HG03095 (cell line): ENCODE measurements around the gene EXOC8.

Experiments used
- ATAC-seq: cut with Tn5 transposase; IDR thresholded peaks from one replicate; pipeline ENCODE4 v1.9.1; 2021; ENCODE audit warnings: moderate library complexity; ENCODE audit not compliant: unreplicated experiment

EXOC8 gene

DNA sequence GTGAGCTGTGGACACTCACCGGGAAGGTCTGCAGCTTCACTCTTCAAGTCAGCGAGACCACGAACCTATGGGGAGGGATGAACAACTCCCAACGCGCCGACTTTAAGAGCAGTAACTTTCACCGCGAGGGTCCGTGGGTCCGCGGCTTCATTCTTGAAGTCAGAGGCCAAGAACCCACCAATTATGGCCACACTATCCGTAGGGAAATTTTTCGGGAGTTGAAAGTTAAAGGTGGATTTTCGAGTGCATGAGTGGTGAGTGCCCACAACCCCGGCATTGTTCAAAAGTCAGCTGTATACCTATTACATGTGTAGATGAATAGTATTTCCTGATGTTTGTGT is 19.7 kb downstream of the EXOC8 start:
- ATAC-seq, result no peak

DNA sequence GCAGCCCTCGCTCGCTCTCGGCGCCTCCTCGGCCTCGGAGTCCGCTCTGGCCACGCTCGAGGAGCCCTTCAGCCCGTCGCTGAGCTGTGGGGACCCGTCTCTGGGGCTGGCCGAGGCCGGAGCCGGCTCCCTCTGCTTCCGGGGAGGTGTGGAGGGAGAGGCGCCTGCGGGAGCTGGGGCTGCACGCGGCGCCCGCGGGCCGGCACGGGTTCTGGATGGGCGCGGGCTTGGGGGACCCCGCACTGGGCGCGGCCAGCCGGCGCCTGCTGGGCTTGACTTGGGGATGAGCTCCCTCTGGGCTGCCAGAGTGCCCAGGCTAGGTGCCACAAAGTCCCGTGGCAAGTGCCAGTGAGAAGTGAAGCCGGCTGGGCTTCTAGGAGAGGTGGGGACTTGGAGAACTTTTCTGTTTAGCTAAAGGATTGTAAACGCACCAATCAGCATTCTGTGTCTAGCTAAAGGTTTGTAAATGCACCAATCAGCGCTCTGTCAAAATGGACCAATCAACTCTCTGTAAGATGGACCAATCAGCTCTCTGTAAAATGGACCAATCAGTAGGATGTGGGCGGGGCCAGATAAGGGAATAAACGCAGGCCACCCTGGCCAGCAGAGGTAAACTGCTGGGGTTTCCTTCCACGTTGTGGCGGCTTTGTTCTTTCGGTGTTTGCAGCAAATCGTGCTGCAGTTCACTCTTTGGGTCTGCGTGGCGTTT is 20.2 kb downstream of the EXOC8 start:
- no peak for ATAC-seq

DNA sequence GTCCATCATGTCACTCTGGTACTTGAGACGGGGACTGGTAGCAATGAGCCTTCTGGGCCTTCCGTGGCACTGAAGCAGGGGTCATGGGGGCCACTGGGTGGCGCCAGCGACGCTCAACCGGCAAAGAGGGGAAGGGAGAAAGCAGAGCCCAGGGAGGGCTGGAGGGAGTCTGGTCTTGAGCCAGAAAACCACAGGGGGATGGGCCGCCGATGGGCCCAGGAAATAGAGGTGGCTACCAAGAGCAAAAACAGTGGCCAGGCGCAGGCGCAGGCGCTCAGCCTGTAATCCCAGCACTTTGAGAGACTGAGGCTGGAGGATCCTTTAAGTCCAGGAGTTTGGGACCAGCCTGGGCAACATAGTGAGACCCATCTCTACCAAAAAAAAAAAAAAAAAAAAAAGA is 21.8 kb downstream of the EXOC8 start:
- ATAC-seq, result peak; percentile 86

DNA sequence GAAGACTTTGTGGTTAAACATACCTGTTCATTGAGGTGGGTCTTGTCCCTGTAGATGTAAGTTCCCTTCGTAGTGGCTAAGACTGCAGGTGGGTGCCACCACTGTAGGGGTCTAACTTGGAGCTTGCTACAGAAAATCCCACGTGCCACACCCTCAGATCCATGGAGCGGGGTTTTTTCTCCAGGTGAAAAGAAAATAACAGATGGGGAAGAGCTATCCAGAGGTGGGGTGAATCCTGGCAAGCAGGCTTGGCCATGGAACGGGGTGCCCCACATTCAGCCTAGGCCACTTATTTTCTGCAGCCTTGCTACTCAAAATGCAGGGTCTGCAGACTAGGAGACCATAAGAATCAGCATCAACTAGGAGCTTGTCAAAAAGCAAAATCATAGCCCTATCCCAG is 24.0 kb downstream of the EXOC8 start:
- no peak for ATAC-seq

DNA sequence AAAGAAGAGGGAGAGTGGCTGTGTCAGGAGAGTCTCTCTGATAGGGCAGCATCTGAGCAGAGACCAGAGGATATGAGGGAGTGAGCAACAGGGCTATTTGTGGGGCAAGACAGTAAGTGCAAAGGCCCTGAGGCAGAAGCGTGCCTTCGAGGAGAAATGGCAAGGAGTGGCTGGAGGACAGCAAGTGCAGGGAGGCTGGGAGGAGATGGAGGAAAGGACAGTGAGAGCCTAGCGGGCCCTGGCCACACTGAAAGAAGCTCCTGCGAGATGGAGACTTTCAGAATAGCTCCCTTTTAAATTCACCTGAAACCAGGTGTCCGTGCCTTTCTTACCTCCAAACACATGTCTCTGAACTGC is 25.2 kb downstream of the EXOC8 start:
- ATAC-seq, result no peak

DNA sequence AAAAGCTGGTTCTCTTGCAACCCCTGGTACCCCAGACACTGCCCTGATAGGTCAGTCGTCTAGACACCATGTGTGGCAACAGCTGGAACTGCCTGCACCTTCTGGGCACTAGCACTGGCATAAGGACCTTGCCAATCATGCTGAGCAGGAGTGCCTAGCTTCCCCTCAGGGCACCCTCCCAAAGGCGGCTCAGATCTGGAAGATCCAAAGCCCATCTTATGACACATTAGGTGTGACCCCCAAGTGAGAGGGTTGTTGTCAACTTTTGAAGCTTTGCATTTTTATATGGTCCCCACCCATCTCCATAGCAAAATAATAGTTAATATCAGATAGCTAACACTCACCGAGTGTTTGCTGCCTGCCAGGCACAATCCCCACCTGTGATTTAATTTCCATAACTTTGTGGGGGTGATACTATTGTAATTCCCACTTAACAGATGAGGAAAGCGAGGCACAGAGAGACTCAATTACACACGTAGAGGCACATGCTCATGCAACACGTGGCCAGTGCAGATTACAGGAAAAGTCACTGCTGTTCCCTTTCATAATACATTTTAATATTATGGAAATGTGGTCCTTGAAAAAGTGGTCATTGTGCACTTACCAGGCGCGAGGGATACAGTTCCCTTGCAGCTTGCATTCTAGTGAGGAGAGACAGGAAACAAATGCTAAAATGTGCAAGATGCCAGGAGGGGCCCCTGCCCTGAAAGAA is 25.8 kb downstream of the EXOC8 start:
- ATAC-seq, result no peak

DNA sequence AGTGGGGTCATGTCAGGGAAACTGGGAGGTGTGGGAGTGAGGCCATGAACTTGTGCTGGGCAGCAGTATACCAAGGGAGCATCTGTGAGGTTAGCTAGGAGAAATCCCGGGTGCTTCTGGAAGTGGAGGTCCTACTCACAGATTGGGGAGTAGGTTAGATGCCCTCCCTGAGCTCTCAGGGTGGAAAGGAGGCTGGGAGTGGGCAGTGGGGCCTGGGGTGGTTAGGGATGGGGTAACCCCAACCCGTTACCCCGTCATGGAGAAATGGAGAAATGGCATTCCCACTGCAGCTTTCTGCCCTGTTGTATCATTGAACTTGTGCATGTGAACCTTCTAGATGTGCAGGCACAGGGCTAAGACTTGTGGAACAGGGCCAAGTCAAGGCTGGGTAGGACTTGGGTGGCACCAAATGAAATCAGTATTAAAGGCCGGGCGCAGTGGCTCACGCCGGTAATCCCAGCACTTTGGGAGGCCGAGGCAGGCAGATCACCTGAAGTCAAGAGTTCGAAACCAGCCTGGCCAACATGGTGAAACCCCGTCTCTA is 27.2 kb downstream of the EXOC8 start:
- no peak for ATAC-seq

DNA sequence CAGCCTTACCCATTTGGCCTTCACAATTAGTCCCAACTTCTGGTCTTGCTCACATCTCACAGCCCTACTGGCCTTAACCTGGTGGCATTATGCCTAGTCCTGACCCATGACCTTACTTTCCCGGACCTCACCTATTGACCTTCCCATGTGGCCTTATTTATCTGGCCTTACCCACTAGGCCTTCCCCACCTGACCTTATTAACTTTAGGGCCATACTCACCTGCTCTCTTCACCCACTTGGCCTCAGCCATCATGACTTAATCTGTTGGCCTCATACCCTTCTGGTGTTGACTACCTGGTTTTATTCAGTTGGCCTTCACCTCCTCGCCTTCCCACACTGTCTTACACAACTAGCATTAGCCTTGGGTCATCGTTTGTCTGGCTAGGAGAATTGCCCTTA is 35.7 kb downstream of the EXOC8 start:
- ATAC-seq, result no peak

DNA sequence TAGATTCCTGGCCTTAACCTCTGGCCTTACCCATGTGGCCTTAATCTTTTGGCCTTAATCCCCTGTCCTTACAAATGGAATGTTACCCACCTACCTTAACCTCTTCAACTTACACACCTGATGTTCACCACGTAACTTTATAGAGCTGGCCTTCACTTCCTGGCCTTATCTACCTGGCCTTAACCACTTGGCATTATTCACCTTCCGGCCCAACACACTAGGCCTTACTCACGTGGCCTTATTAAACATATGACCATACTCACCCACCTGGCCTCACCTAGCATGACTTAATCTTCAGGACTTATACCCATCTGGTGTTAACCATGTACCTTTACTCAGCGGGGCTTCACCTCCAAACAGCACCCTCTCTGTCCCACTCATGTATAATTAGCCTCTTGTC is 41.7 kb downstream of the EXOC8 start:
- ATAC-seq, result no peak

DNA sequence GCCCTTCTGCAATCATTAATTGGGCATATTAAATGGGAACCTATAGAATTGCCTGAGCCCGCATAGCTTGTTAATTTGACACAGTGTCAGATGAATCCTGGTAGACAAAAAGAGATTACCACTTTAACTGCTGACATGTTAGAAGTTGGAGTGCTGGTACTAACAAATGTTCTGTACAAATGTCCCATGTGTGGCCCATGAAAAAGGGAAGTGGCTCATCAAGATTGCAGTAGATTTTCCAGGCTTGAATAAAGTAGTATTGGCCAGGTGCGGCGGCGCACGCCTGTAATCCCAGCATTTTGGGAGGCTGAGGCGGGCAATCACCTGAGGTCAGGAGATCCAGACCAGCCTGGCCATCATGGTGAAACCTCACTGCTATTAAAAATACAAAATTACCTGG is 51.0 kb downstream of the EXOC8 start:
- no peak for ATAC-seq

DNA sequence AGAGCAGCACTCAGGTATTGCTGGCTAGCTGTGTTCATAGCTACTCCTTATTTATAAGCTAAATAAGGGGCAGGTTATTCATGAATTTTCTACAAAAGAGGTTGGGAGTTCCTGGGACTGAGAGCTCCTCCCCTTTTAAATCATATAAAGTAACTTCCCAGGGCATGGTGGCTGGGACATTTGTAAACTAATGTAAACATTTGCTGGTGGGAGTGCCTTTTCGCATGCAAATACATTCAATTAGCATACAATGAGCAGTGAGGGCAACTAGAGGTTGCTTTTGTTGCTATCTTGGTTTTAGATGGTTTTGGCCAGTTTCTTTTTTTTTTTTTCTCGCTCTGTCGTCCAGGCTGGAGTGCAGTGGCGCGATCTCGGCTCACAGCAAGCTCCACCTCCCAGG is 53.2 kb downstream of the EXOC8 start:
- no peak for ATAC-seq
